Large intestine (tissue), 3 donors: ENCODE data around the gene RHBDL3. TPM values are rescaled to one million over a fixed set of nuclear protein-coding genes. Genes with fewer than 3 reads are reported as not detected.

ENCODE experiments used
- DNase-seq, 2 donors: peaks; one replicate each; pipeline versions ENCODE4 v3.0.0 to v3.0.0-alpha.2; 2013
- H3K27ac ChIP-seq: one replicate; pipeline ENCODE4 v1.5.1; 2013; ENCODE audit warnings: low read length
- H3K27me3 ChIP-seq: 2 replicates; pipeline ENCODE4 v1.6.1; 2013; ENCODE audit warnings: low read length; ENCODE audit not compliant: control insufficient read depth, insufficient read depth
- H3K36me3 ChIP-seq: 2 replicates; pipeline ENCODE4 v1.6.1; 2013; ENCODE audit warnings: low read length; ENCODE audit not compliant: control insufficient read depth, insufficient read depth
- H3K4me1 ChIP-seq: one replicate; pipeline ENCODE4 v1.6.1; 2013; ENCODE audit warnings: low read length; ENCODE audit not compliant: control insufficient read depth, insufficient read depth
- H3K4me3 ChIP-seq: one replicate; pipeline ENCODE4 v1.5.1; 2013; ENCODE audit warnings: low read length
- H3K9me3 ChIP-seq: one replicate; pipeline ENCODE4 v1.6.1; 2013; ENCODE audit warnings: mild to moderate bottlenecking, low read depth, low read length, moderate library complexity; ENCODE audit not compliant: control insufficient read depth
- WGBS: methylation state at CpG from one replicate; pipeline ENCODE4 v1.1.5; 2013; ENCODE audit warnings: low lambda C conversion rate; ENCODE audit not compliant: insufficient coverage; 5-methylcytosine and 5-hydroxymethylcytosine counted together
- polyA plus RNA-seq: library from polyadenylated mRNA; unstranded; fragments of 120-200 nt; gene quantifications from one replicate; pipeline ENCODE4 v1.2.1, GENCODE V29; 2013

The RHBDL3 gene
- polyA plus RNA-seq, 1 donor: 0.88 TPM

DNA sequence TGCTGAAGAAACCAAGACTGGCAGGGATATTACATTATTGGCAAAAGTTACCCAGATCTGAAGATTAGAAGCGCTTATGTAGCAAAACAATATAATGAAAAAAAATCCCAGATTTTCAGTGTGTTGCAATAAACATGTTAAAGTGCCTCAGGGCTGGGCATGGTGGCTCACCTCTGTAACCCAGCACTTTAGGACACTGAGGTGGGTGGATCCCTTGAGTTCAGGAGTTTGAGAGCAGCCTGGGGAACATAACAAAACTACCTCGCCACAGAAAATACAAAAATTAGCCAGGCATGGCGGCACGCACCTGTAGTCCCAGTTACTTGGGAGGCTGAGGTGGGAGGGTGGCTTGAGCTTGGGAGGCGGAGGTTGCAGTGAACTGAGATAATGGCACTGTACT, 91.1 kb downstream of the RHBDL3 start:
- peaks cover 69% of the 10 kb centered on the region for H3K36me3 ChIP-seq

DNA sequence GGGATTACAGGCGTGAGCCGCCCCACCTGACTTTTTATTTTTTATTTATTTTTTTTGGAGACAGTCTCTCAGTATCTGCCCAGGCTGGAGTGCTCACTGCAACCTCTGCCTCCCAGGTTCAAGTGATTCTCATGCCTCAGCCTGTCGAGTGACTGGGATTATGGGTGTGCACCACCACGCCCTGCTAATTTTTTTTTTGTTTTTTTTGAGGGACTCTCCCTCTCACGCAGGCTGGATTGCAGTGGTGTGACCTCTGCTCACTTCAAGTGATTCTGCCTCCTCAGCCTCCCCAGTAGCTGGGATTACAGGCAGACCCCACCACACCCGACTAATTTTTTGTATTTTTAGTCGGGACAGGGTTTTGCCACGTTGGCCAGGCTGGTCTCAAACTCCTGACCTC, 92.0 kb downstream of the RHBDL3 start:
- Histone ChIP-seq H3K9me3 (no peaks in the 10 kb centered on the region), H3K4me1 (peaks cover 4% of the 10 kb centered on the region), H3K36me3 (peaks cover 70% of the 10 kb centered on the region), H3K4me3 (no peak overlapping the region), H3K27me3 (no peaks in the 10 kb centered on the region), H3K27ac (no peak overlapping the region)
- no peak for DNase-seq
- 67% methylated on average over 3 of the region's 8 CpGs for WGBS

More for the DNA sequence above, 91.1 kb downstream of the RHBDL3 start:
- 100% methylated on average over 1 of the region's 5 CpGs for WGBS
- H3K4me1 ChIP-seq: peaks cover 6% of the 10 kb centered on the region
- no peak for DNase-seq
- H3K9me3 ChIP-seq: no peaks in the 10 kb centered on the region
- H3K4me3 ChIP-seq: no peak overlapping the region
- no peak overlapping the region for H3K27ac ChIP-seq
- H3K27me3 ChIP-seq: no peaks in the 10 kb centered on the region

DNA sequence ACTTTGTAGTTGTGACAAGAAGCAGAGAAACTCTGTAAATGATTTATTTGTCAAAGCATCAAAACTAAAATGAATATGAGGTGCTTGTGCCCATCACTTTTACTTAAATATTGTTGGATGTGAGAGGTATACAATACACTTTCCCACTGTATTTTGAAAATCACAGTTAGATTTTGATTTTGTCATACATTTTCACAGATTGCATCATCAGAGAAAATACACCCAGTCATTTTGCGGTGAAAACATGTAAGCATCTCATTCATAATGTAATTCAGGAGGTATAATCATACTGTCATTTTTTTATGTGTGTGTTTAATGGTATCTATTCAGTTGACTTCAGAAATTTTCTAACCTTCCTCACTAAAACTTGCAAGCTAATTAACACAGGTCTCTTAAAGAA, 95.6 kb downstream of the RHBDL3 start:
- no peak for DNase-seq
- Histone ChIP-seq H3K27ac (no peak overlapping the region), H3K36me3 (peaks cover 70% of the 10 kb centered on the region), H3K27me3 (no peaks in the 10 kb centered on the region), H3K4me1 (no peaks in the 10 kb centered on the region), H3K9me3 (no peaks in the 10 kb centered on the region), H3K4me3 (no peak overlapping the region)
- no CpG with 5 or more reads among the region's 1 CpG for WGBS

DNA sequence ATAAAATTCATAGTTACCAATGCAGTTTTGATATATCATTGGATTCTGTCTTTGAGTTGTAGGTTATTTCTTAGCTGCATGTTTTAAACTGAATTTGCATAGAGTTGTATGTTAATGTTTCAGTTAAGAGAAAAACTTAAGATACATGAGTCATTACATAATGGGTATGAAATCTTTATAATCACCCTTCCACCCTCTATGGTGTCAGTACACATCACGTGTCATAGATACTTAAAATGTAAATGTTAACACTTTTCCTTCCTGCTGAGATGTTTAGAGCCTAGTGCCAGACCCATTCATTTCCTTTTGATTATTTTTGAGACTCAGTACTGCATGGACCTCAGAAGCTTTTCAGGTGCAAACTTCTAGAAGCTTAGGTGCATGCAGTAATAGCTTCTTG, 104.8 kb downstream of the RHBDL3 start:
- peaks cover 70% of the 10 kb centered on the region for H3K36me3 ChIP-seq
- no peaks in the 10 kb centered on the region for H3K27me3 ChIP-seq
- no peak overlapping the region for H3K4me3 ChIP-seq
- H3K9me3 ChIP-seq: no peaks in the 10 kb centered on the region
- WGBS: no CpG with 5 or more reads among the region's 1 CpG
- no peaks in the 10 kb centered on the region for H3K4me1 ChIP-seq
- no peak for DNase-seq
- H3K27ac ChIP-seq: no peak overlapping the region

Other genes starting within 250 kb of the RHBDL3 start
- 37.9 TPM for gene RHOT1, start 123.3 kb upstream of the RHBDL3 start, polyA plus RNA-seq
- 22.4 TPM for gene C17orf75, start 76.3 kb downstream of the RHBDL3 start, polyA plus RNA-seq
- 194 TPM for gene ZNF207, start 84.3 kb downstream of the RHBDL3 start, polyA plus RNA-seq
- gene PSMD11, start 178.7 kb downstream of the RHBDL3 start, polyA plus RNA-seq: 57.1 TPM
- 3.6 TPM for gene CDK5R1, start 221.2 kb downstream of the RHBDL3 start, polyA plus RNA-seq